CD4-positive, alpha-beta T cell (primary cell): ENCODE data around the gene PLCG2. TPM values are rescaled to one million over a fixed set of nuclear protein-coding genes. Genes with fewer than 3 reads are reported as not detected.

Experiments used
- ATAC-seq: fragments of 200-7000 bp; cut with Tn5 transposase; one replicate; pipeline ENCODE4 v1.10.0; 2022; ENCODE audit warnings: mild to moderate bottlenecking; ENCODE audit not compliant: poor library complexity
- CTCF ChIA-PET: fragments of 350-600 bp; sonication (Branson Sonifier 250); formaldehyde crosslinking; loops from one replicate; lab custom pipeline; 2021; ENCODE audit warnings: antibody characterized with exemption, inconsistent platforms; lab: Charles Lee
- POLR2A ChIA-PET: fragments of 350-600 bp; sonication (Branson Sonifier 250); formaldehyde crosslinking; loops from one replicate; lab custom pipeline; 2021; ENCODE audit warnings: antibody characterized with exemption, inconsistent platforms; lab: Charles Lee
- DNase-seq, 14 experiments: peaks; one replicate each; pipeline ENCODE4 v3.0.0-alpha.2; 2013 to 2020; ENCODE audit warnings: mixed read lengths in 2 of 14
- H3K27ac ChIP-seq, 2 donors: one replicate each; pipeline versions ENCODE4 v1.5.1 to v1.7.0; 2013; ENCODE audit warnings: low read length in 2 of 2, low read depth in 1 of 2, mild to moderate bottlenecking in 1 of 2
- H3K27me3 ChIP-seq, 2 experiments: 1 replicate in 1 of 2; 2 replicates in 1 of 2; pipeline versions ENCODE4 v1.6.1 to v1.7.0; 2013; ENCODE audit warnings: low read length in 2 of 2, control low read depth in 1 of 2, mild to moderate bottlenecking in 1 of 2, moderate library complexity in 1 of 2; ENCODE audit not compliant: insufficient read depth in 2 of 2, control insufficient read depth in 1 of 2
- H3K36me3 ChIP-seq: one replicate; pipeline ENCODE4 v1.6.1; 2013; ENCODE audit warnings: low read length, control low read depth; ENCODE audit not compliant: insufficient read depth
- H3K4me1 ChIP-seq: one replicate; pipeline ENCODE4 v1.6.1; 2013; ENCODE audit warnings: low read length, control low read depth; ENCODE audit not compliant: insufficient read depth
- H3K4me3 ChIP-seq: one replicate; pipeline ENCODE4 v1.5.1; 2013; ENCODE audit warnings: mild to moderate bottlenecking, low read length, moderate library complexity
- H3K9me3 ChIP-seq, 2 experiments: 1 replicate in 1 of 2; 2 replicates in 1 of 2; pipeline versions ENCODE4 v1.6.1 to v1.7.0; 2013; ENCODE audit warnings: low read length in 2 of 2, mild to moderate bottlenecking in 2 of 2, control low read depth in 1 of 2, moderate library complexity in 1 of 2; ENCODE audit not compliant: control insufficient read depth in 1 of 2, insufficient read depth in 1 of 2
- H3K27ac Mint-ChIP-seq: one replicate; pipeline ENCODE4 v1.8.0; 2020; ENCODE audit warnings: mixed read lengths
- H3K27me3 Mint-ChIP-seq: one replicate; pipeline ENCODE4 v1.8.0; 2021; ENCODE audit warnings: mixed read lengths
- H3K36me3 Mint-ChIP-seq: one replicate; pipeline ENCODE4 v1.8.0; 2021; ENCODE audit warnings: low read depth, mixed read lengths
- H3K4me1 Mint-ChIP-seq: one replicate; pipeline ENCODE4 v1.8.0; 2021; ENCODE audit warnings: low read depth, mixed read lengths
- H3K4me3 Mint-ChIP-seq: one replicate; pipeline ENCODE4 v1.8.0; 2020; ENCODE audit warnings: mild to moderate bottlenecking, mixed read lengths
- H3K9me3 Mint-ChIP-seq: one replicate; pipeline ENCODE4 v1.8.0; 2020; ENCODE audit warnings: mixed read lengths
- intact Hi-C, 2 experiments: fragments of 100-400 bp; cut with DNase I in 1 of 2; cut with micrococcal nuclease in 1 of 2; formaldehyde crosslinking; loops; one replicate each; pipeline versions ENCODE4 v1.15.1 to v1.9.0; 2023 to 2025; cut with DNase I, micrococcal nuclease
- total RNA-seq, 174 experiments: library from RNA in 2 of 174; stranded (reverse) in 2 of 174; gene quantifications; one replicate each; pipeline ENCODE4 v1.2.3 and lab custom pipeline; 2021 to 2026
- TF ChIP-seq, protein P1 (sequence below): fragments of 200-600 bp; IDR thresholded peaks from one replicate; pipeline ENCODE4 v1.8.0; 2022; ENCODE audit warnings: antibody characterized with exemption, mild to moderate bottlenecking

The PLCG2 gene
- total RNA-seq, 2 experiments from 2014 or later: 0.92 to 1.5 TPM

- intact Hi-C loops: no loop called here
- no peak overlapping the region for H3K27ac Mint-ChIP-seq
These were observed 82.4 kb downstream of the PLCG2 start for GRCh38 chr16:81861503-81861902.

DNA sequence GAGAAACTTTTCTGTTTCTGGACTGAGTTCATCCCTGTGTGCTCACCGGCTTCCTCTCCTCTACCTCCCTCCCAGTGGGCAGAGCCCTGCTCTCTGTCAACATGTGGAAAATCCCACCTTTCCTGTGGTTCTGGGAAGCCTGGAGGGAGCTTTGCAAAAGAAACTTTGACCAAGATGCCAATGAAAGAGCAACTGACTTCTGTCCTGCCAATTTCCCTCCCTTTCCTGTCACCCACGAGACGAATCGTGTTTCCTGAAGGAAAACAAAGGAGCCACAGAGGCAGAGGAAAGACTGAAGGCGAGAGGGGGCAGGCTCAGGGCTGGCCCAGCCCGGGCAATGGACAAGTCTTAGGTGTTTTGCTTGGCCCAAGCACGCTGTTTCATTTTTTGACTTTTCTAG is 82.8 kb downstream of the PLCG2 start:
- ChIA-PET POLR2A (no interaction called here), CTCF (interaction anchor here (1.3 kb wide), 1 partner anchor 10 kb away, joined by 3 read pairs; no protein-coding TSS in a partner anchor)
- Histone ChIP-seq H3K27me3 (no peaks in the 10 kb centered on the region), H3K36me3 (no peaks in the 10 kb centered on the region), H3K27ac (no peak overlapping the region), H3K9me3 (no peaks in the 10 kb centered on the region), H3K4me3 (no peak overlapping the region), H3K4me1 (no peaks in the 10 kb centered on the region)
- Mint-ChIP-seq H3K9me3 (no peaks in the 10 kb centered on the region), H3K4me3 (no peak overlapping the region), H3K27ac (no peak overlapping the region), H3K27me3 (no peaks in the 10 kb centered on the region), H3K4me1 (no peaks in the 10 kb centered on the region), H3K36me3 (no peaks in the 10 kb centered on the region)
- TF ChIP-seq, protein P1, sequence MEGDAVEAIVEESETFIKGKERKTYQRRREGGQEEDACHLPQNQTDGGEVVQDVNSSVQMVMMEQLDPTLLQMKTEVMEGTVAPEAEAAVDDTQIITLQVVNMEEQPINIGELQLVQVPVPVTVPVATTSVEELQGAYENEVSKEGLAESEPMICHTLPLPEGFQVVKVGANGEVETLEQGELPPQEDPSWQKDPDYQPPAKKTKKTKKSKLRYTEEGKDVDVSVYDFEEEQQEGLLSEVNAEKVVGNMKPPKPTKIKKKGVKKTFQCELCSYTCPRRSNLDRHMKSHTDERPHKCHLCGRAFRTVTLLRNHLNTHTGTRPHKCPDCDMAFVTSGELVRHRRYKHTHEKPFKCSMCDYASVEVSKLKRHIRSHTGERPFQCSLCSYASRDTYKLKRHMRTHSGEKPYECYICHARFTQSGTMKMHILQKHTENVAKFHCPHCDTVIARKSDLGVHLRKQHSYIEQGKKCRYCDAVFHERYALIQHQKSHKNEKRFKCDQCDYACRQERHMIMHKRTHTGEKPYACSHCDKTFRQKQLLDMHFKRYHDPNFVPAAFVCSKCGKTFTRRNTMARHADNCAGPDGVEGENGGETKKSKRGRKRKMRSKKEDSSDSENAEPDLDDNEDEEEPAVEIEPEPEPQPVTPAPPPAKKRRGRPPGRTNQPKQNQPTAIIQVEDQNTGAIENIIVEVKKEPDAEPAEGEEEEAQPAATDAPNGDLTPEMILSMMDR: no peak
- DNase-seq (no peak), ATAC-seq (no peak)
- intact Hi-C loops: no loop called here

More at GRCh38 chr16:81861503-81861902, 82.4 kb downstream of the PLCG2 start:
- ATAC-seq (no peak), DNase-seq (no peak)
- Histone ChIP-seq H3K27me3 (no peaks in the 10 kb centered on the region), H3K4me3 (no peak overlapping the region), H3K27ac (no peak overlapping the region), H3K4me1 (no peaks in the 10 kb centered on the region), H3K36me3 (no peaks in the 10 kb centered on the region), H3K9me3 (no peaks in the 10 kb centered on the region)
- no peaks in the 10 kb centered on the region for H3K4me1 Mint-ChIP-seq
- H3K9me3 Mint-ChIP-seq: no peaks in the 10 kb centered on the region
- no peaks in the 10 kb centered on the region for H3K36me3 Mint-ChIP-seq
- no peaks in the 10 kb centered on the region for H3K27me3 Mint-ChIP-seq
- TF ChIP-seq, protein P1: no peak
- ChIA-PET CTCF (interaction anchor here (1.3 kb wide), 1 partner anchor 9 kb away, joined by 3 read pairs; no protein-coding TSS in a partner anchor), POLR2A (no interaction called here)
- no peak overlapping the region for H3K4me3 Mint-ChIP-seq

- Histone ChIP-seq H3K4me1 (no peaks in the 10 kb centered on the region), H3K27ac (no peak overlapping the region), H3K36me3 (no peaks in the 10 kb centered on the region), H3K9me3 (no peaks in the 10 kb centered on the region), H3K27me3 (no peaks in the 10 kb centered on the region), H3K4me3 (no peak overlapping the region)
- intact Hi-C loops: no loop called here
- Mint-ChIP-seq H3K27ac (no peak overlapping the region), H3K4me3 (no peak overlapping the region), H3K27me3 (no peaks in the 10 kb centered on the region), H3K36me3 (no peaks in the 10 kb centered on the region), H3K4me1 (no peaks in the 10 kb centered on the region), H3K9me3 (no peaks in the 10 kb centered on the region)
- ATAC-seq (no peak), DNase-seq (no peak)
- ChIA-PET POLR2A (no interaction called here), CTCF (no interaction called here)
- TF ChIP-seq, protein P1: no peak
These were observed 84.7 kb downstream of the PLCG2 start for GRCh38 chr16:81863630-81864352.
